ENCODE data around the gene SLC13A2. TPM values are rescaled to one million over a fixed set of nuclear protein-coding genes. Genes with fewer than 3 reads are reported as not detected.
"Not testable (repeated sequence)": the region's sequence is repeated elsewhere in the genome, so short reads cannot be mapped to it uniquely, and the experiment has no call there.

SLC13A2 gene
- total and polyA plus RNA-seq, 3 donors from 2014 or later: 0.44 to 0.93 (median 0.79) TPM

DNA sequence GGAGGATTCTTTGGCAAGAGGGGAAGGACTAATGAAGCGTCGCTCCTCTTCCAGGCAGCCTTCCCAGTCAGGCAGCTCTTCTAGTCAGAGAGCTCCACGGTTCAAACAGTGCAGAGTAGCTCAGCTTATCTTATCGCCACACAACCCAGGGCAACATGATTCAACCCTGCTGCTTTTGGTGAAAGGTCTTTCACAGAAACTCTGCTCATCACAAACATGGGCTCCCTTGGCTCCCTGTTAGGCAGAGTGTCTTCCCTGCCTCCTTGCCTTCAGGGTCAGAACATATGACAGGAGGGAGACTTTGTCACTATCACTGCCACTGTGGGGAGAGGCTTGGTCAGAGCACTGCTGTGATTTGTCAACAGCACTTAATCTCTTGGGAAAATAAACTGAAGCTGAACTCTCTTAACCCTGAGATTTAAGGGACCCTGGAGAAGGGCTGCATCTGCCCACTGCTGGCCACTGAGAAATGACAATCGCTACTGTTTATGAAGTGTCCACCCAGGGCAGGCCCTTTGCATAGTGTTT lies 6.9 kb upstream of the SLC13A2 start:
- H3K27me3 ChIP-seq: no peaks in the 10 kb centered on the region
- H3K4me1 ChIP-seq: no peaks in the 10 kb centered on the region
- peak; percentile 25 for DNase-seq
- TF ChIP-seq, protein P1, sequence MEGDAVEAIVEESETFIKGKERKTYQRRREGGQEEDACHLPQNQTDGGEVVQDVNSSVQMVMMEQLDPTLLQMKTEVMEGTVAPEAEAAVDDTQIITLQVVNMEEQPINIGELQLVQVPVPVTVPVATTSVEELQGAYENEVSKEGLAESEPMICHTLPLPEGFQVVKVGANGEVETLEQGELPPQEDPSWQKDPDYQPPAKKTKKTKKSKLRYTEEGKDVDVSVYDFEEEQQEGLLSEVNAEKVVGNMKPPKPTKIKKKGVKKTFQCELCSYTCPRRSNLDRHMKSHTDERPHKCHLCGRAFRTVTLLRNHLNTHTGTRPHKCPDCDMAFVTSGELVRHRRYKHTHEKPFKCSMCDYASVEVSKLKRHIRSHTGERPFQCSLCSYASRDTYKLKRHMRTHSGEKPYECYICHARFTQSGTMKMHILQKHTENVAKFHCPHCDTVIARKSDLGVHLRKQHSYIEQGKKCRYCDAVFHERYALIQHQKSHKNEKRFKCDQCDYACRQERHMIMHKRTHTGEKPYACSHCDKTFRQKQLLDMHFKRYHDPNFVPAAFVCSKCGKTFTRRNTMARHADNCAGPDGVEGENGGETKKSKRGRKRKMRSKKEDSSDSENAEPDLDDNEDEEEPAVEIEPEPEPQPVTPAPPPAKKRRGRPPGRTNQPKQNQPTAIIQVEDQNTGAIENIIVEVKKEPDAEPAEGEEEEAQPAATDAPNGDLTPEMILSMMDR (IDR thresholded peaks at IDR 0.05): no peak
- TF ChIP-seq POLR2A (IDR thresholded peaks at IDR 0.05): no peak
- intact Hi-C loops (cut with DNase I; ENCODE audit: low total_unique reads): no loop called here
- no peak overlapping the region for H3K4me3 ChIP-seq
- no peaks in the 10 kb centered on the region for H3K9me3 ChIP-seq
- H3K27ac ChIP-seq: peak overlapping the region in 1 of 2 donors; percentile 10
- 39 to 47% methylated on average over 5 of the region's 5 CpGs for WGBS, 2 donors
- H3K36me3 ChIP-seq (ENCODE audit: low read depth, missing control alignments): no peaks in the 10 kb centered on the region

DNA sequence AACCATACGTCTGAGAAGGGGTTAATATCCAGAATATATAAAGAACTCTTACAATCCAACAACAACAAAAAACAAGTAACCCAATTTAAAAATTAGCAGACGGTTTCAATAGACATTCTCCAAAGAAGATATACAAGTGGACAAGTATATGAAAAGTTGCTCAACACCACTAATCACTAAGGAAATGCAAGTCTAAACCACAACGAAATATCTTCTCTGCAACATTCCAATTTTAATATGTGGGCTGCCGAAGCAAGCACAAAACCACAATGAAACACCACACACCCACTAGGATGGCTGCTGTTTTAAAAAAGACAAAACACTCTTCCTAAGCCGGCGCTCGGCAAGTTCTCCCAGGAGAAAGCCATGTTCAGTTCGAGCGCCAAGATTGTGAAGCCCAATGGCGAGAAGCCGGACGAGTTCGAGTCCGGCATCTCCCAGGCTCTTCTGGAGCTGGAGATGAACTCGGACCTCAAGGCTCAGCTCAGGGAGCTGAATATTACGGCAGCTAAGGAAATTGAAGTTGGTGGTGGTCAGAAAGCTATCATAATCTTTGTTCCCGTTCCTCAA lies 5.9 kb upstream of the SLC13A2 start:
- 85 to 86% methylated on average over 17 of the region's 17 CpGs for WGBS, 2 donors
- no peak overlapping the region for H3K4me3 ChIP-seq
- H3K4me1 ChIP-seq: no peaks in the 10 kb centered on the region
- H3K36me3 ChIP-seq (ENCODE audit: low read depth, missing control alignments): no peaks in the 10 kb centered on the region
- no peaks in the 10 kb centered on the region for H3K27me3 ChIP-seq
- no peak overlapping the region for H3K27ac ChIP-seq
- TF ChIP-seq POLR2A (IDR thresholded peaks at IDR 0.05): no peak
- TF ChIP-seq, protein P1 (IDR thresholded peaks at IDR 0.05): no peak
- intact Hi-C loops (cut with DNase I; ENCODE audit: low total_unique reads): no loop called here
- DNase-seq: no peak
- H3K9me3 ChIP-seq: no peaks in the 10 kb centered on the region

DNA sequence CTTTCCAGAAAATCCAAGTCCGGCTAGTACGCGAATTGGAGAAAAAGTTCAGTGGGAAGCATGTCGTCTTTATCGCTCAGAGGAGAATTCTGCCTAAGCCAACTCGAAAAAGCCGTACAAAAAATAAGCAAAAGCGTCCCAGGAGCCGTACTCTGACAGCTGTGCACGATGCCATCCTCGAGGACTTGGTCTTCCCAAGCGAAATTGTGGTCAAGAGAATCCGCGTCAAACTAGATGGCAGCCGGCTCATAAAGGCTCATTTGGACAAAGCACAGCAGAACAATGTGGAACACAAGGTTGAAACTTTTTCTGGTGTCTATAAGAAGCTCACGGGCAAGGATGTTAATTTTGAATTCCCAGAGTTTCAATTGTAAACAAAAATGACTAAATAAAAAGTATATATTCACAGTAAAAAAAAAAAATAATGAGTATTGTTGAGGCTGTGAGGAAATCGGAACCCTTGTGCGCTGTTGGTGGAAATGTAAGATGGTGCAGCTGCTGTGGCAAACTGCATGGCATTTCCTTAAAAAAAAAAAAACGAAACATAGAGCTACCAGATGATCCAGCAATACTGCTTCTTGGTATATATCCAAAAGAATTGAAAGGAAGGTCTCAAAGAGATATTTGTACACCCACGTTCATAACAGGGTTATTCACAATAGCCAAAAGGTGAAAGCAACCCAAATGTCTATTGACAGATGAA lies 5.3 kb upstream of the SLC13A2 start:
- H3K27ac ChIP-seq; H3K4me1 ChIP-seq; H3K36me3 ChIP-seq (ENCODE audit: low read depth, missing control alignments); DNase-seq; H3K27me3 ChIP-seq; H3K4me3 ChIP-seq; intact Hi-C loops (cut with DNase I; ENCODE audit: low total_unique reads); H3K9me3 ChIP-seq: not testable (repeated sequence)
- 87 to 92% methylated on average over 19 to 20 of the region's 20 CpGs for WGBS, 2 donors

DNA sequence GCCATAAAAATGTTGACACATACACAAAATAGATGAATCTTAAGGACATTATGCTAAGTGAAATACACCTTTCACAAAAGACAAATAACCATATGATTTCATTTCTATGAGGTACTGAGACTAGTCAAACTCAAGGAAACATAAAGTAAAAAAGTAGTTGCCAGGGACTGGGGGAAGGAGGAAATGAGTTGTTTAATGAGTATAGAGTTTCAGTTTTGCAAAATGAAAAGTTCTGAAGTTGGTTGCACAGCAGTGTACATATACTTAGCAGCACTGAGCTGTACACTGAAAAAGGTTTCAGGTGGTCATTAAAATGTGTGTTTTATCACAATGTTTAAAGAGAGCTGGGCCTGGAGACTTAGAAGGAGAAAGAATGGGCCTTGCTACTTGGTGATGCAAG lies 4.7 kb upstream of the SLC13A2 start:
- intact Hi-C loops (cut with DNase I; ENCODE audit: low total_unique reads): no loop called here
- Histone ChIP-seq H3K27ac (no peak overlapping the region), H3K4me1 (no peaks in the 10 kb centered on the region), H3K27me3 (no peaks in the 10 kb centered on the region), H3K9me3 (no peaks in the 10 kb centered on the region), H3K4me3 (no peak overlapping the region), H3K36me3 (ENCODE audit: low read depth, missing control alignments) (no peaks in the 10 kb centered on the region)
- DNase-seq: no peak
- TF ChIP-seq POLR2A (IDR thresholded peaks at IDR 0.05): no peak
- TF ChIP-seq, protein P1 (IDR thresholded peaks at IDR 0.05): no peak

DNA sequence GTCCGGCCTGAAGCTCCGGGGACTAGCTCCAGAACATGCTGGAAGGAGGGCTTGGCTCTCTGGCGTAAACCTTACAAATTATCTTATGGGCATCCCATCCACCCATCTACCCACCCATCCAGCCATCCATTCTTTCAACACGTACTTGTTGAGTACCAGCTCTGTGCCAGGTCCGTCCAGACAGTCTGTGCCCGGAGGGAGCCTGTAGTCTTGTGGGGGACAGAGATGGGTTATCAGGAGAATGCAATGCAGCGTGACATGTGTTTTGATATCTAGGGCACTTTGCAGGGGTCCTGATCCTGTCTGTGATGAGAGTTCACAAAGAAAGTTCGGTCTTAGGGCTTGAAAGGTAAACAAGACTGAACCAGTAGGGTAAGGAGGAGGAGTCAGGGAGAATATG lies 4.1 kb upstream of the SLC13A2 start:
- Histone ChIP-seq H3K9me3 (no peaks in the 10 kb centered on the region), H3K36me3 (ENCODE audit: low read depth, missing control alignments) (no peaks in the 10 kb centered on the region), H3K4me3 (no peak overlapping the region), H3K27me3 (no peaks in the 10 kb centered on the region), H3K27ac (no peak overlapping the region), H3K4me1 (no peaks in the 10 kb centered on the region)
- TF ChIP-seq, protein P1 (IDR thresholded peaks at IDR 0.05): no peak
- no peak for TF ChIP-seq POLR2A (IDR thresholded peaks at IDR 0.05)
- no peak for DNase-seq
- intact Hi-C loops (cut with DNase I; ENCODE audit: low total_unique reads): no loop called here
- WGBS, 2 donors: 79 to 94% methylated on average over 8 of the region's 8 CpGs

Data from testis (tissue), 3 donors.